ENCODE results near the gene CSF1.

GRCh38 chr1:109887884-109888283 lies 22.8 kb upstream of the CSF1 start:
- TF ChIP-seq POLR2A (IDR thresholded peaks at IDR 0.05; ENCODE audit: low read length): no peak
- no peak for TF ChIP-seq GATA1 (IDR thresholded peaks at IDR 0.05; ENCODE audit: low read depth, low read length)

Measured in erythroblast (primary cell).